Hypothalamus (tissue), 51 donors: ENCODE data around the gene DNAL1.
"Not testable (repeated sequence)": the region's sequence is repeated elsewhere in the genome, so short reads cannot be mapped to it uniquely, and the experiment has no call there.

Experiments
- DNase-seq, 51 donors: peaks; one replicate each; lab custom pipeline; 2025; lab: John Stamatoyannopoulos, UW

DNAL1 gene

GRCh38 chr14:73696466-73697400, 51.9 kb downstream of the DNAL1 start:
- DNase-seq, result no peak

- DNase-seq, result no peak
These were observed 55.5 kb downstream of the DNAL1 start for GRCh38 chr14:73700325-73700724.

DNA sequence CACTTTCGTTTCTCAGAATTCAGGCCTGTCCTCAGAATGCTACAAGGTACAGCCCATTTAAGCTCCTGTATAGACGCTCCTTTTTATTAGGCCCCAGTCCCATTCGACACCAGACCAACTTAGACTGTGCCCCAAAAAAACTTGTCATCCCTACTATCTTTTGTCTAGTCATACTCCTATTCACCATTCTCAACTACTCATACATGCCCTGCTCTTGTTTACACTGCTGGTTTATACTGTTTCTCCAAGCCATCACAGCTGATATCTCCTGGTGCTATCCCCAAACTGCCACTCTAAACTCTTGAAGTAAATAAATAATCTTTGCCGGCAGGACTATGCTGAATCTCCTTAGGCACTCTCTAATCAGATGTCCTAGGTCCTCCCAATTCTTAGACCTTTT, 63.3 kb downstream of the DNAL1 start:
- DNase-seq, result not testable (repeated sequence)

GRCh38 chr14:73709904-73710469, 65.2 kb downstream of the DNAL1 start:
- DNase-seq, result no peak

- DNase-seq, result no peak
These were observed 66.0 kb downstream of the DNAL1 start for GRCh38 chr14:73710737-73711136.

GRCh38 chr14:73712071-73712506, 67.3 kb downstream of the DNAL1 start:
- DNase-seq, result no peak

GRCh38 chr14:73712540-73713180, 67.9 kb downstream of the DNAL1 start:
- peak in 9 of 51 donors; percentile 3 to 58 (median 29) for DNase-seq

GRCh38 chr14:73713206-73713802, 68.5 kb downstream of the DNAL1 start:
- DNase-seq, result peak in 4 of 51 donors; percentile 52 to 82 (median 64)

- DNase-seq, result peak; percentile 38 to 94 (median 81)
These were observed 69.2 kb downstream of the DNAL1 start, which contains the start of gene PNMA1 for GRCh38 chr14:73713803-73714655. Gene PNMA1, minus strand, starts transcription at chr14:73714384. Its CDS starts 745 bp downstream, at chr14:73713639.

GRCh38 chr14:73714656-73715081, 69.9 kb downstream of the DNAL1 start:
- peak in 3 of 51 donors; percentile 32 to 81 (median 66) for DNase-seq

DNA sequence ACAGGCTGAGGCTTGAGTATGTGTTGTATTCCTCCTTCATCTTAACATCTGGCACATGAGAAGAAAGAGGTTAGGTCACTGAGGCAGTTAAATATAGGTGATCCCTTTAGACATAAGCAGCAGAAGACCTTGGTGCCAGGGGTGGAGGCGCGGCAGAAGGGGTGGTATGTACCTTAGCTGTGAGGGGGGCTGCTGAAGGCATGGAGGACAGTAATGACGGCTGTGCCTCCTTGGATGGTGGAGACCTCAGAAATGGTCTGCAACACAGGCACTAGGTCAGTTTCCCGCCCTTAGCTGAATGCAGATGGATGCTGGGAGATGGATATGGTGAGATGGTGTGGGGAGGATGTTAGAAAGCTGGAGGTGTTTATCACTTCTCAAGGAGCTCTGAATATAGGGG, 70.9 kb downstream of the DNAL1 start:
- no peak for DNase-seq

DNA sequence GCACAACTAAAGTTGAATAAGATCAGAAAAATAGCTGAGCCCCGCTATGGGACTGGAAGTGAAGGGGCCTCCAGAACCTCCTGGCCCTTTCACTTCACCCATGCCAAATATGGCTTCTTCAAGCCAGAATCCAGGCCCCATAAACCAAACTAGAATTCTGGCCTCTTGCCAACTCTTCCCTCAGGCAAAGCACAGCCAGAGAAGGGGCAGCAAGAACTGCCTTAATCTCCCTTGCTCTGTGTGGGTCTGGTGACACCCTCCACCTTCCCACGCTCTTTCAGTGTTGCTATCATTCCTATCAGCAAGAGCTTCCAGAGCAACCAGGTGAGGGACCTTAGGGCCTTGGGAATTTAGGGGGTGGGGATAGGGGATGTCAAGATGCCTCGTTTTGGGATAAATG, 72.5 kb downstream of the DNAL1 start:
- DNase-seq, result peak in 2 of 51 donors; percentile 15 to 30

DNA sequence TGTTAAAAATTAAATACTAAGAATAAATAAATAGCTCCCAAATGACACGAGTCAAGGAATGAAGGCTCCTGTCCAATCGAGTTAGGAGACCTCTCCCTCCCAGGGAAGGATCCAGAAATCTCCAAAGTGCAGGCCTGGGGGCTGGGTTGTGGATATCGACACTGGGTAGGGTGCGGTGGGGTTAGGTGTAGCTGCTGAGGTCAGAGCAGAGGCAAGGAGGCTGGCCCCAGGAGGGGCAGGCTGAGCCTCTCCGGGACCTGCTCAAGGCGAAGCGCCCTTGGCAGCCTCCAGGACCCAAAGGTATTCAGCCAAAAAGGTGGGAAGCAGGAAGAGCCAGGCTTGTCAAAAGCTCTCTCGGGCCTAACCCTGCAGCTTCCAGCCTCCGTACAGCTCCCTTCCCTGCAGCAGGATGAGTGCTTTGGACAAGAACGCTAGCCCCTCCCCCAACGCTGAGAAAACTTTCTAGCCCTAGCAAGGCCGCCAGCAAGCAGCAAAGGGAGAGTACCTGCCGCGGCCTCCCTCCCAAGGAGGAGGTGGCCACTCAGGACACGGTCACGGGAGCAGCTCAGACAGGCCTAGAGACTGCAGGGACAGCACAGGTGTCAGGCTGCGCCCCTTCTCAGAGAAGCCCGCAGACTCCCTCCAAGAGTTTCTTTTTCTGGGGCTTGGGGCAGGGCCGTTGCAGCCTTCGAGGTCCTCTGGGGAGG, 73.1 kb downstream of the DNAL1 start:
- peak in 8 of 51 donors; percentile 17 to 56 (median 30) for DNase-seq

DNA sequence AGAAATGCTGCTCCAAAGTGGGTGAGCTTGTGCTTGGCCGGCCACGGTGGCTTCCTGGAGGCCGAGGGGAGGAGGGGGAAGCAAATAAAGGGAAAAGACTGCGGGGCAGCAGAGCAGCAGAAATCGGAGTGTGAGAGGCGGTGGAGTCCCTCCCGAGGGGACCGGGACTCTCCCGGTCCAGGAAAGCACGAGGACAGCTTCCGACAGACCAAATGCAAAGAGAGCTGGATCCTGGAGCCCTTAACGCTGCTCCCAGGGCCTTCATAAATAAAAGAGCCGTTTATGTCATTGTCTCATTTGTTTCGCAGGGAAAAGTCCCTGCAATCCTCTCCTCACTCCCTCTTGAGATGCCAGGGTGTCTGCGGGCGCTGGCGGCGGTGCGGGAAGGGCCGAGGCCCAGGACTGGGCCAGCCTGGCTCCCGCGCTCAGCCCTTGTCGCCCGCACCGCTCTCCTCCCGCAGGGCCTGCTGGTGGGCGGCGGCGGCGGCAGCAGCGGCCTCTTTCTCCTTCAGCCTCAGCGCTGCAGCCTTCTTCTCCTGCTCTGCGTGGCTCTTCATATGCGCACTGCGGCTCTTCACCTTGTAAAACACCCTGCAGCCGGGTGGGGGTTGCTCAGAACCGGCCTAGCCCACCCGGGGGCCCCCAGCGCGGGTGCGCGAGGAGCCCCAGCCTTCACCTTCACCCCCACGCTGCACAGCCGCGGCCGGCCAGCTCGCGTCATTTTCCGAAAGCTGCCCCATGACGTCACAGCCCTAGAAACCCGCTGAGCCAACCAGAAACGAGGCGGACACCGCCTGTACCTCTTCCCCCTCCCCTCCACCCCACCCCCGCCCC, 73.8 kb downstream of the DNAL1 start:
- DNase-seq, result peak in 32 of 51 donors; percentile 10 to 75 (median 48)

GRCh38 chr14:73719361-73719760, 74.6 kb downstream of the DNAL1 start:
- DNase-seq, result no peak

- DNase-seq, result no peak
These were observed 75.0 kb downstream of the DNAL1 start for GRCh38 chr14:73719791-73720190.

- no peak for DNase-seq
These were observed 75.8 kb downstream of the DNAL1 start for GRCh38 chr14:73720636-73721035.
